ENCODE measurements around the gene CFAP157. TPM values are rescaled to one million over a fixed set of nuclear protein-coding genes. Genes with fewer than 3 reads are reported as not detected.
A peak's percentile ranks its signal among the peaks of the same experiment; 100 is the strongest.

The CFAP157 gene
- total RNA-seq, result under 1 TPM in 1 of 4 donors, not detected in 3; 0.27 TPM

DNA sequence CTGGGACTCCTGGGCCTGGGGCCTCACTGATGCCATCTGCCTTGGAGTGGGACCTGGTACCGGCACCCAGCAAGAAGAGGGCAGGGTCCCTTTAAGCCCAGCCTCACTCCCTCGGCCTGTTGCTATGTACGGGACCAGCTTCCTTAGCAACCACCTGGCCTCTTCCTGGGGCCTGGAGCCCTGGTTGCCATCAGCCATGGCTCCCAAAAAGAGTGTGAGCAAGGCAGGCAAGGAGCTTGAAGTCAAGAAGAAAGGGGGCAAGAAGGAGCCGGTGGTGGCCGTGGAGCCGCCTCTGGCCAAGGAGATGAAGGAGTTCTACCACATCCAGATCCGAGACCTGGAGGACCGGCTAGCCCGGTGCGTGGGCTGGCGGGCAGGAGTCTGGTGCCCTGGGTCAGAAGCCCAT lies at the start of gene CFAP157:
Gene CFAP157, plus strand, starts transcription at position 153 of the 406 bp plus-strand sequence. Its CDS starts 44 bp downstream, at position 197.
- no peak within 1 kb of the TSS for H3K4me3 ChIP-seq
- no peaks in the 10 kb centered on the region for H3K4me1 ChIP-seq
- no peaks in the 10 kb centered on the region for H3K9me3 ChIP-seq
- TF ChIP-seq, protein P1, sequence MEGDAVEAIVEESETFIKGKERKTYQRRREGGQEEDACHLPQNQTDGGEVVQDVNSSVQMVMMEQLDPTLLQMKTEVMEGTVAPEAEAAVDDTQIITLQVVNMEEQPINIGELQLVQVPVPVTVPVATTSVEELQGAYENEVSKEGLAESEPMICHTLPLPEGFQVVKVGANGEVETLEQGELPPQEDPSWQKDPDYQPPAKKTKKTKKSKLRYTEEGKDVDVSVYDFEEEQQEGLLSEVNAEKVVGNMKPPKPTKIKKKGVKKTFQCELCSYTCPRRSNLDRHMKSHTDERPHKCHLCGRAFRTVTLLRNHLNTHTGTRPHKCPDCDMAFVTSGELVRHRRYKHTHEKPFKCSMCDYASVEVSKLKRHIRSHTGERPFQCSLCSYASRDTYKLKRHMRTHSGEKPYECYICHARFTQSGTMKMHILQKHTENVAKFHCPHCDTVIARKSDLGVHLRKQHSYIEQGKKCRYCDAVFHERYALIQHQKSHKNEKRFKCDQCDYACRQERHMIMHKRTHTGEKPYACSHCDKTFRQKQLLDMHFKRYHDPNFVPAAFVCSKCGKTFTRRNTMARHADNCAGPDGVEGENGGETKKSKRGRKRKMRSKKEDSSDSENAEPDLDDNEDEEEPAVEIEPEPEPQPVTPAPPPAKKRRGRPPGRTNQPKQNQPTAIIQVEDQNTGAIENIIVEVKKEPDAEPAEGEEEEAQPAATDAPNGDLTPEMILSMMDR (IDR thresholded peaks at IDR 0.05), result no peak
- TF ChIP-seq POLR2A (IDR thresholded peaks at IDR 0.05), result no peak
- no peaks in the 10 kb centered on the region for H3K36me3 ChIP-seq
- no peak within 1 kb of the TSS for H3K27ac ChIP-seq
- H3K27me3 ChIP-seq, result no peaks in the 10 kb centered on the region
- no peak for DNase-seq

DNA sequence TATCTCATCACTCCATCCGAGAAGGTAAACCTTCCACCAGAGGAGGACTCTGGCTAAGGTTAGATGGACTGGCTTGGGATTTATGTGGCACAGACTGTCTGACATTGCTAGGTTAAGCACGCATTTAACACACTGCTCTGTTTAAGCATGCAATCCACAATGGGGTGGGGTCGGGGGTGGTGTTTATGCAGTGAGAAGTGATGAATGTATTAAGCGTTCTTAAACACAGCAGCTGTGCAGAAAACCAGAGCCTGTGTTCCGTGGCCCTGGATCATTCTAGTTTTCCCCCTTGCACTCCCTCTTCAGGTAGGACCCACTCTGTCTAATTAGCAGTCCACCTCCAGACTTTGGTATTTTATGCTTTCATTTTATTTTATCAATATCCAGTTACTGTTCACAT lies 48.4 kb upstream of the CFAP157 start:
- Histone ChIP-seq H3K4me1 (no peaks in the 10 kb centered on the region), H3K27ac (no peak overlapping the region), H3K4me3 (no peak overlapping the region), H3K36me3 (no peaks in the 10 kb centered on the region), H3K27me3 (no peaks in the 10 kb centered on the region), H3K9me3 (no peaks in the 10 kb centered on the region)
- no peak for TF ChIP-seq POLR2A (IDR thresholded peaks at IDR 0.05)
- TF ChIP-seq, protein P1 (IDR thresholded peaks at IDR 0.05), result no peak
- DNase-seq, result no peak

DNA sequence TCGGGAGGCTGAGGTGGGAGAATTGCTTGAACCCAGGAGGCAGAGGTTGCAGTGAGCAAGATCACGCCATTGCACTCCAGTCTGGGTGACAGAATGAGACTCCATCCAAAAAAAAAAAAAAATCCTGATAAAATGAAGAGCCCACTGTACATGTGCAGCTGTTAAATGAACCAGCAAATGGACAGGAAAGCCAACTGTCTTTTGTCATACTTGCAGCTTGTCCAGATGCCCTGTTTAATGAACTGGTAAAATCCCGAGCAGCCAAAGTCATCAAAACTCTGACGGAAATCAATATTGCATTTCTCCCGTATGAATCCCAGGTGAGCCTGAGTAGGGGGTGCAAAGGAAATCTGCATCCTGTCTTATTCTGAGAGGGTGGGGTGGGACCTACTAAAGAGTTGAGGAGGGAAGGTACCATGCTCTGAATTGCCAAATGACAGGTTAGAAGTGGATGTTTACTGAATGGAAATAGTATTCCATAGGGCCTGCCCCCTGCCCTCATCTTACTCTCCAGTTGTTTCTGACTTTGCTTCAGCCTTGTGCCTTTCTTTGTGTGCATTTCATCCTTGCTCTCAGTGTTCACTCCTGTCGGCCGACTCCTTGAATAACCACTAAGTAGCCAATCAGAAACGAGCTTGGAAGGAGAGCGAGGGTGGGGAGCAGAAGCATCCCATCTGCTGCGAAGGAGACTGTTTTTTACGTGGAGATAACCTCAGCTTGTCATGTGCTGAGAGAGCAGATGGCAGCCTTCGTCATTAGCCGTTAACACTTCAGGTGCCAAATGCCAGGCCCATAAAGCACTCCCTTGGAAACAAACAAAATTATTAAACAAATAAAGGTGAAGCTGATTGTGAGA lies 45.7 kb upstream of the CFAP157 start:
- Histone ChIP-seq H3K27me3 (no peaks in the 10 kb centered on the region), H3K9me3 (no peaks in the 10 kb centered on the region), H3K4me3 (no peak overlapping the region), H3K27ac (peak overlapping the region in 1 of 4 donors; percentile 59), H3K4me1 (no peaks in the 10 kb centered on the region), H3K36me3 (no peaks in the 10 kb centered on the region)
- DNase-seq, result peak in 1 of 3 donors; percentile 50
- TF ChIP-seq POLR2A (IDR thresholded peaks at IDR 0.05), result no peak
- TF ChIP-seq, protein P1 (IDR thresholded peaks at IDR 0.05), result no peak

DNA sequence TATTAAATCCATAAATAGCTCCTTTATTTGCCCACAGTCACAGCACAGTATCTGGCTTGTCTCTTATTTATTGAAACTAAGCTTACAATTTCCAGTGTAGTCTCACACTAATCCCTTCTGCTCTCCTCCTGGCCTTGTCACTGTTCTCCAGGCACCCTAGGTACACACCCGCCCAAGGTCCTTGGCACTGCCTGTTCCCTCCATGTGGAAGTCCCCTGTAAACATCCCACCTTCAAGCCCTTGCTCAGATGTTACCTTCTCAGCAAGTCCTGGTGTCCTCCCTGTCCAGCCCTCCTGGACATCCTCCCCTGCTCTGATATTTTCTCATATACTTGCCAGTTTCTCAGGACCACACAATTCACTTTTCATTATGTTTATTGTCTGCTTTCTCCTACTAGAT lies 44.2 kb upstream of the CFAP157 start:
- Histone ChIP-seq H3K4me3 (no peak overlapping the region), H3K36me3 (no peaks in the 10 kb centered on the region), H3K9me3 (no peaks in the 10 kb centered on the region), H3K4me1 (no peaks in the 10 kb centered on the region), H3K27me3 (no peaks in the 10 kb centered on the region), H3K27ac (no peak overlapping the region)
- TF ChIP-seq, protein P1 (IDR thresholded peaks at IDR 0.05), result no peak
- TF ChIP-seq POLR2A (IDR thresholded peaks at IDR 0.05), result no peak
- DNase-seq, result peak in 1 of 3 donors; percentile 39

DNA sequence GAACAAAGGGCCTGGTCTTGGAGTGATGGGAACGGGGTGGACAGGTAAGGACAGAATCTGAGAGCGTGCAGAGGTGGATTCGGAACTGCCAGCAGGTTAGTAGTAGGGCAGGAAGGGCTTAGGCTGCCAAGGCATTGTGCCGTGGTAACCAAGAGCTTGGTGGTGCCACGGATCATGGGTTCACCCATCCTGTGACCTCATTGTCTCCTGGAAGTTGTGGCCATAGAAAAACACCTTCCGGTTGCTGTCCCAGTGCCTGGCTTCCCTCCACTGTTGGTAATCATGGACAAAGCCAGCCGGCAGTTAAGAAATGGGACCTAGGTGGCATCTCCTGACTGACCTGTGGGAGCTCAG lies 42.5 kb upstream of the CFAP157 start:
- TF ChIP-seq POLR2A (IDR thresholded peaks at IDR 0.05), result no peak
- TF ChIP-seq, protein P1 (IDR thresholded peaks at IDR 0.05), result no peak
- H3K27ac ChIP-seq, result peak overlapping the region in 2 of 4 donors; percentile 31 to 35
- DNase-seq, result no peak

More for the DNA sequence above, 42.5 kb upstream of the CFAP157 start:
- no peaks in the 10 kb centered on the region for H3K4me1 ChIP-seq
- H3K36me3 ChIP-seq, result no peaks in the 10 kb centered on the region
- no peaks in the 10 kb centered on the region for H3K9me3 ChIP-seq
- H3K4me3 ChIP-seq, result no peak overlapping the region
- no peaks in the 10 kb centered on the region for H3K27me3 ChIP-seq

Measured in Peyer's patch (tissue), 4 donors.